Measurements from ENCODE around the gene COIL.

DNA sequence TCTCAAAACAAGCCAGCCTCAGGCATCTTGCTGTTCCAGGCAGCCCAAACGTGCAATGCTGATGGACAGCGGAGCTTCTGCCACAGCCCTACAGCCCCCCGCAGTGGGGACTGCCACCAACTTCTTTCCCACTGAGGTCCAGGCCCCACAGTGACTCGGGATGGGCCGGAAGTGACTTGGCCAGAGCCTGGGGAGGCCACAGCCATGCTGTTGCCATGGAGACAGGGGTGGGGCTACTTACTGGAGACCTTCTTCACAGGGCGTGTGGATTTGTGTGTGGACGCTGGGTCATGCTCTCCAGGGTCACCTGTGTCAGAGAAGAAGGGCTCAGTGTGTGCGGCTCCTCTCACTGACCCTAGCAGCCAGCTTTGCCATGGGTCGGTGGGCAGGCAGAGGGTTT lies 62.0 kb downstream of the COIL start:
- TF ChIP-seq, protein P1, sequence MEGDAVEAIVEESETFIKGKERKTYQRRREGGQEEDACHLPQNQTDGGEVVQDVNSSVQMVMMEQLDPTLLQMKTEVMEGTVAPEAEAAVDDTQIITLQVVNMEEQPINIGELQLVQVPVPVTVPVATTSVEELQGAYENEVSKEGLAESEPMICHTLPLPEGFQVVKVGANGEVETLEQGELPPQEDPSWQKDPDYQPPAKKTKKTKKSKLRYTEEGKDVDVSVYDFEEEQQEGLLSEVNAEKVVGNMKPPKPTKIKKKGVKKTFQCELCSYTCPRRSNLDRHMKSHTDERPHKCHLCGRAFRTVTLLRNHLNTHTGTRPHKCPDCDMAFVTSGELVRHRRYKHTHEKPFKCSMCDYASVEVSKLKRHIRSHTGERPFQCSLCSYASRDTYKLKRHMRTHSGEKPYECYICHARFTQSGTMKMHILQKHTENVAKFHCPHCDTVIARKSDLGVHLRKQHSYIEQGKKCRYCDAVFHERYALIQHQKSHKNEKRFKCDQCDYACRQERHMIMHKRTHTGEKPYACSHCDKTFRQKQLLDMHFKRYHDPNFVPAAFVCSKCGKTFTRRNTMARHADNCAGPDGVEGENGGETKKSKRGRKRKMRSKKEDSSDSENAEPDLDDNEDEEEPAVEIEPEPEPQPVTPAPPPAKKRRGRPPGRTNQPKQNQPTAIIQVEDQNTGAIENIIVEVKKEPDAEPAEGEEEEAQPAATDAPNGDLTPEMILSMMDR (IDR thresholded peaks at IDR 0.05), result no peak
- no peak for TF ChIP-seq POLR2A (IDR thresholded peaks at IDR 0.05)

Measured in esophagus squamous epithelium (tissue), 4 donors.